ENCODE data around the gene CRTC3. TPM values are rescaled to one million over a fixed set of nuclear protein-coding genes. Genes with fewer than 3 reads are reported as not detected.

CRTC3 gene
- total and polyA plus RNA-seq, 2 of the 4 experiments (the other 2 are of a cell fraction), result 4.7 to 14.8 TPM

- Histone ChIP-seq H3K4me3 (ENCODE audit: insufficient read depth, low read depth, low read length) (no peak overlapping the region), H2BK15ac (ENCODE audit: low read depth, low read length) (no peak overlapping the region), H3K9me3 (ENCODE audit: control insufficient read depth, insufficient read depth, low read length) (no peaks in the 10 kb centered on the region), H4K8ac (ENCODE audit: low read depth in 2 of 2, low read length in 2 of 2) (no peak overlapping the region), H2AFZ (replicated peaks; ENCODE audit: low read length, poor library complexity) (no peak overlapping the region), H3K4me1 (ENCODE audit: control insufficient read depth, insufficient read depth, low read length) (peaks cover 7% of the 10 kb centered on the region), H3K4me2 (ENCODE audit: low read depth, low read length) (no peak overlapping the region), H3K9me1 (ENCODE audit: insufficient read depth, low read length) (no peaks in the 10 kb centered on the region; the same call in 1 of the 2 replicates), H3K27me3 (ENCODE audit: control insufficient read depth, insufficient read depth, low read length) (no peaks in the 10 kb centered on the region; the same call in 1 of the 2 replicates), H3K23ac (ENCODE audit: low read depth, low read length) (no peak overlapping the region), H4K91ac (ENCODE audit: insufficient read depth, low read depth, low read length) (no peak overlapping the region), H3K36me3 (ENCODE audit: control insufficient read depth, insufficient read depth, low read length) (no peaks in the 10 kb centered on the region), H2BK120ac (ENCODE audit: low read depth, low read length) (no peak overlapping the region), H2BK20ac (ENCODE audit: low read depth, low read length) (no peak overlapping the region), H3K4ac (ENCODE audit: low read depth, low read length) (no peak overlapping the region), H3K79me1 (ENCODE audit: low read depth in 1 of 2, low read length in 2 of 2) (no peaks in the 10 kb centered on the region), H2BK5ac (ENCODE audit: low read depth, low read length, poor library complexity, severe bottlenecking) (no peak overlapping the region), H3K9ac (ENCODE audit: low read depth, low read length) (no peak overlapping the region), H3K18ac (ENCODE audit: low read depth, low read length) (no peak overlapping the region), H2AK9ac (replicated peaks; ENCODE audit: low read depth, low read length, poor library complexity) (no peak overlapping the region), H3K14ac (replicated peaks; ENCODE audit: low read depth, low read length) (no peak overlapping the region), H3K56ac (ENCODE audit: extremely low read depth, insufficient read depth, low read length) (no peak overlapping the region), H3K27ac (ENCODE audit: insufficient read depth, low read length) (no peak overlapping the region), H2AK5ac (ENCODE audit: low read depth, low read length) (no peak overlapping the region), H4K5ac (ENCODE audit: low read depth, low read length) (no peak overlapping the region), H4K20me1 (ENCODE audit: insufficient read depth, low read length) (no peaks in the 10 kb centered on the region)
- WGBS, 2 experiments (ENCODE audit: extremely low coverage in 2 of 2, insufficient read length in 1 of 2), result 89% methylated on average over 4 of the region's 4 CpGs; no CpG with 5 or more reads in 1 of the 2 experiments
- ChIA-PET CTCF (interaction anchor here (1.1 kb wide), 1 partner anchor 215 kb away, joined by 3 read pairs; no protein-coding TSS in a partner anchor), POLR2A (ENCODE audit: unreplicated experiment) (no interaction called here)
- TF ChIP-seq CEBPB (IDR thresholded peaks at IDR 0.05; ENCODE audit: low read depth, low read length) (no peak), USF2 (IDR thresholded peaks at IDR 0.05; ENCODE audit: low read depth, low read length) (no peak), MAZ (IDR thresholded peaks at IDR 0.05; ENCODE audit: borderline replicate concordance, low read depth, low read length) (no peak), MXI1 (IDR thresholded peaks at IDR 0.05; ENCODE audit: borderline replicate concordance, low read depth, low read length) (no peak), RCOR1 (IDR thresholded peaks at IDR 0.05; ENCODE audit: insufficient replicate concordance, low read length) (no peak), FOS (IDR thresholded peaks at IDR 0.05; ENCODE audit: low read depth, low read length) (no peak), MAFK (IDR thresholded peaks at IDR 0.05; ENCODE audit: low read depth, low read length) (no peak), RFX5 (IDR thresholded peaks at IDR 0.05; ENCODE audit: low read depth, low read length) (no peak), ELK1 (IDR thresholded peaks at IDR 0.05; ENCODE audit: borderline replicate concordance, low read depth, low read length) (no peak), RAD21 (IDR thresholded peaks at IDR 0.05; ENCODE audit: low read length) (no peak), CTCF (conservative IDR thresholded peaks at IDR 0.05; ENCODE audit: low read depth, low read length) (no peak), NFE2L2 (IDR thresholded peaks at IDR 0.05; ENCODE audit: low read depth, low read length) (no peak), CHD1 (IDR thresholded peaks at IDR 0.05; ENCODE audit: low read depth, low read length) (no peak), POLR2A (IDR thresholded peaks at IDR 0.05; ENCODE audit: low read depth, low read length) (no peak), BHLHE40 (IDR thresholded peaks at IDR 0.05; ENCODE audit: low read depth, low read length) (no peak), SMC3 (IDR thresholded peaks at IDR 0.05; ENCODE audit: low read depth, low read length) (no peak)
- dilution Hi-C loops (cut with HindIII; ENCODE audit: low sequenced_read_pairs, unreplicated experiment), result no loop called here
- intact Hi-C loops (cut with micrococcal nuclease), result no loop called here
- ATAC-seq (ENCODE audit: low read depth) (no peak), DNase-seq (no peak)
- BruUV-seq (replicated peaks), result no TSS peak
- in situ Hi-C loops (cut with MboI; ENCODE audit: low sequenced_read_pairs), result no loop called here
Measured at GRCh38 chr15:90671216-90671615, 141.5 kb downstream of the CRTC3 start.
